ENCODE measurements around the gene WDR26.
A peak's percentile ranks its signal among the peaks of the same experiment; 100 is the strongest.
"Not testable (repeated sequence)": the region's sequence is repeated elsewhere in the genome, so short reads cannot be mapped to it uniquely, and the experiment has no call there.

Gene WDR26

DNA sequence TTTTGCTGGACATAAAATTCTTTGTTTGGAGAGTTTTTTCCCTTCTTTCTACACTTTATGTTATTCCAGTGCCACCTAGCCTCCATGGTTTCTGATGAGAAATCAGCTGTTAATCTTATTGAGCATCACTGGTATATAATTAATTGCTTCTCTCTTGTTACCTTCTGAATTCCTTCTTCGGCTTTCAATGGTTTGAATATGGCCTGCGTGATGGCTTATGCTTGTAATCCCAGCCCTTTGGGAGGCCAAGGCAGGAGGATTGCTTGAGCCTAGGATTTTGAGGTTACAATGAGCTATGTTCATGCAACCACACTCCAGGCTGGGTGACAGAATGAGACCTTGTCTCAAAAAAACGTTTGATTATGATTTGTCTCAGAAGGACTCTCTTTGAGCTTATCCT is 90.9 kb downstream of the WDR26 start:
- Histone ChIP-seq H3K27ac (ENCODE audit: low read depth, low read length) (no peak overlapping the region), H3K4me1 (ENCODE audit: control insufficient read depth, insufficient read depth, low read length) (peaks cover 14% of the 10 kb centered on the region), H3K36me3 (ENCODE audit: control insufficient read depth, insufficient read depth, low read length) (no peaks in the 10 kb centered on the region), H3K4me3 (ENCODE audit: low read depth, low read length) (no peak overlapping the region), H3K9me3 (ENCODE audit: control insufficient read depth, insufficient read depth, low read depth, low read length) (peaks cover 24% of the 10 kb centered on the region), H3K27me3 (ENCODE audit: control insufficient read depth, insufficient read depth, low read length) (no peaks in the 10 kb centered on the region), H3K9ac (ENCODE audit: low read length) (no peak overlapping the region)

DNA sequence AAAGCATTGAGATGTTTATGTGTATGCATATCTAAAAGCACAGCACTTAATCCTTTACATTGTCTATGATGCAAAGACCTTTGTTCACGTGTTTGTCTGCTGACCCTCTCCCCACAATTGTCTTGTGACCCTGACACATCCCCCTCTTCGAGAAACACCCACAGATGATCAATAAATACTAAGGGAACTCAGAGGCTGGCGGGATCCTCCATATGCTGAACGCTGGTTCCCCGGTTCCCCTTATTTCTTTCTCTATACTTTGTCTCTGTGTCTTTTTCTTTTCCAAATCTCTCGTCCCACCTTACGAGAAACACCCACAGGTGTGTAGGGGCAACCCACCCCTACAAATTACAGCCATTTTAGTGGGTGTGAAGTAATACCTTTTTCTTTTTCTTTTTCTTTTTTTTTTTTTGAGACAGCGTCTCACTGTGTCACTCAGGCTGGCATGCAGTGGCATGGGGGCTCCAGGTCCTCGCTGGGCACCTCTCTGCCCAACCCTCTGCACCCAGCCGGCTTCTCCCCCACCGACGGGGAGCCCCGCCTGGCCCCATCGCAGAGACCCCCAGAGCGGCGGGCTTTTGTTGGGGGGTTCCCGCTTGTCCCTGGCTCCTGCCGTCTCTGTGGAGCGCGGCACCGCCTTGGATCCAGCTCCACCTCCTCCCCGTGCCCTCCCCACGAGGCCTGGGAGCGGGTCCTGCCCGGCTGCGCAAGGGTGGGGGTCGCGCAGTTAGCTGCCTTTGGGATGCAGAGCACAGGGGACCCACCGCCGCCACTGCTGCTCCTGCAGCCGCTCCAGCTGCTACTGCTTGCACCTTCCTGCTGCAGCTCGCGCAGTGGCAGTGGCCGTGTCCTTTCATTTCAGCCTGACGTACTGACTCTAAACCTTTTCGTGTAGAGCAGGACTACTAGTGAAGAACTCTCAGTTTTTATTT is 93.9 kb downstream of the WDR26 start:
- peaks cover 15% of the 10 kb centered on the region for H3K4me1 ChIP-seq (ENCODE audit: control insufficient read depth, insufficient read depth, low read length)
- H3K4me3 ChIP-seq (ENCODE audit: low read depth, low read length): peak overlapping the region; percentile 51
- H3K27ac ChIP-seq (ENCODE audit: low read depth, low read length): peak overlapping the region; percentile 98
- peak overlapping the region; percentile 95 for H3K9ac ChIP-seq (ENCODE audit: low read length)
- peaks cover 24% of the 10 kb centered on the region for H3K9me3 ChIP-seq (ENCODE audit: control insufficient read depth, insufficient read depth, low read depth, low read length)
- H3K36me3 ChIP-seq (ENCODE audit: control insufficient read depth, insufficient read depth, low read length); H3K27me3 ChIP-seq (ENCODE audit: control insufficient read depth, insufficient read depth, low read length): not testable (repeated sequence)

DNA sequence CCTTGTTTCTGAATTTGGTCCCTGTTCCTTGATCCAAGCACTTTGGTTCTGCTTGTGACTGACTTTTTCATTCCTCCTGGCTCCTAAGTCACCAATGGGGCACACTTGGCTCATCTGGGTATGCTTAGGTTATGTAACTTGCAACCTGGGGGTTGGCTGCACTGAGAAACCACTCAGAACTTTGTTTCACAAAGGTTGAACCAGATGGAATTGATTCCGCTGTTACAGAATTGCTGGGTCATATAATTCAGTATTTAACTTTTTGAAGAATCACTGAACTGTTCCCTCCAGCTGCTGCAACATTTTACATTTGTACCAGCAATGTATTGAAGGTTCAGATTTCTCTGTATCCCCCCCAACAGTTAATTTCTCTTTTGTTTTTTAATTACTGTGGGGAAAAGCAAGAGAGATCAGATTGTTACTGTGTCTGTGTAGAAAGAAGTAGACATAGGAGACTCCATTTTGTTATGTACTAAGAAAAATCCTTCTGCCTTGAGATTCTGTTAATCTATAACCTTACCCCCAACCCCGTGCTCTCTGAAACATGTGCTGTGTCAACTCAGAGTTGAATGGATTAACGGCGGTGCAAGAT is 95.1 kb downstream of the WDR26 start:
- Histone ChIP-seq H3K27ac (ENCODE audit: low read depth, low read length) (peak overlapping the region; percentile 94), H3K4me1 (ENCODE audit: control insufficient read depth, insufficient read depth, low read length) (peaks cover 15% of the 10 kb centered on the region), H3K27me3 (ENCODE audit: control insufficient read depth, insufficient read depth, low read length) (no peaks in the 10 kb centered on the region), H3K4me3 (ENCODE audit: low read depth, low read length) (peak overlapping the region; percentile 7; the same call in 1 of the 2 replicates), H3K36me3 (ENCODE audit: control insufficient read depth, insufficient read depth, low read length) (no peaks in the 10 kb centered on the region), H3K9me3 (ENCODE audit: control insufficient read depth, insufficient read depth, low read depth, low read length) (peaks cover 22% of the 10 kb centered on the region), H3K9ac (ENCODE audit: low read length) (peak overlapping the region; percentile 73)

- peak overlapping the region; percentile 73 for H3K9ac ChIP-seq (ENCODE audit: low read length)
- H3K4me3 ChIP-seq (ENCODE audit: low read depth, low read length): no peak overlapping the region
- H3K36me3 ChIP-seq (ENCODE audit: control insufficient read depth, insufficient read depth, low read length): no peaks in the 10 kb centered on the region
- peak overlapping the region; percentile 94; the same call in 1 of the 2 replicates for H3K27ac ChIP-seq (ENCODE audit: low read depth, low read length)
- peaks cover 10% of the 10 kb centered on the region for H3K9me3 ChIP-seq (ENCODE audit: control insufficient read depth, insufficient read depth, low read depth, low read length)
- no peaks in the 10 kb centered on the region for H3K27me3 ChIP-seq (ENCODE audit: control insufficient read depth, insufficient read depth, low read length)
- peaks cover 15% of the 10 kb centered on the region for H3K4me1 ChIP-seq (ENCODE audit: control insufficient read depth, insufficient read depth, low read length)
Measured at GRCh38 chr1:224338150-224338838, 96.3 kb downstream of the WDR26 start.
